Upper lobe of left lung (tissue), 6 donors: ENCODE data around the gene TRIM8. TPM values are rescaled to one million over a fixed set of nuclear protein-coding genes. Genes with fewer than 3 reads are reported as not detected.

Experiments
- ATAC-seq, 2 donors: fragments of 200-7000 bp; cut with Tn5 transposase; one replicate each; pipeline ENCODE4 v1.9.1; 2022; ENCODE audit warnings: mild to moderate bottlenecking in 2 of 2, moderate library complexity in 2 of 2; ENCODE audit not compliant: low FRiP score in 2 of 2
- DNase-seq, 2 donors: peaks; one replicate each; pipeline ENCODE4 v3.0.0-alpha.2; 2019 to 2020
- H3K27ac ChIP-seq, 4 donors: fragments of 200-600 bp; sonication (generic); one replicate each; pipeline ENCODE4 v1.5.1; 2016 to 2019
- H3K27me3 ChIP-seq, 4 donors: fragments of 200-600 bp; sonication (generic); one replicate each; pipeline ENCODE4 v1.5.1; 2017 to 2019
- H3K36me3 ChIP-seq, 4 donors: fragments of 200-600 bp; sonication (generic); one replicate each; pipeline ENCODE4 v1.5.1; 2016 to 2019
- H3K4me1 ChIP-seq, 4 donors: fragments of 200-600 bp; sonication (generic); one replicate each; pipeline ENCODE4 v1.5.1; 2018 to 2019
- H3K4me3 ChIP-seq, 4 donors: fragments of 200-600 bp; sonication (generic); one replicate each; pipeline ENCODE4 v1.5.1; 2017 to 2019; ENCODE audit warnings: mild to moderate bottlenecking in 2 of 4, moderate library complexity in 1 of 4
- H3K9me3 ChIP-seq, 4 donors: fragments of 200-600 bp; sonication (generic); one replicate each; pipeline ENCODE4 v1.5.1; 2018 to 2019
- CTCF ChIP-seq, 6 experiments: fragments of 450-650 bp in 4 of 6; fragments of 200-600 bp in 2 of 6; sonication (generic) in 2 of 6; IDR thresholded peaks; one replicate each; pipeline ENCODE4 v1.5.1; 2016 to 2019; ENCODE audit warnings: antibody characterized with exemption in 6 of 6
- EP300 ChIP-seq, 4 donors: sonication (generic); formaldehyde crosslinking; IDR thresholded peaks; one replicate each; pipeline ENCODE4 v1.5.1; 2017; ENCODE audit warnings: antibody characterized with exemption in 4 of 4, control low read depth in 2 of 4
- POLR2A ChIP-seq, 4 donors: fragments of 450-650 bp; IDR thresholded peaks; one replicate each; pipeline ENCODE4 v1.5.1; 2016 to 2017; ENCODE audit warnings: antibody characterized with exemption in 4 of 4, mild to moderate bottlenecking in 2 of 4
- POLR2AphosphoS5 ChIP-seq, 2 donors: sonication (generic); formaldehyde crosslinking; IDR thresholded peaks; one replicate each; pipeline ENCODE4 v1.5.1; 2017; ENCODE audit warnings: antibody characterized with exemption in 2 of 2
- WGBS, 2 donors: methylation state at CpG; one replicate each; pipeline ENCODE4 v1.1.5; 2017 to 2018; 5-methylcytosine and 5-hydroxymethylcytosine counted together
- total RNA-seq, 6 donors: library from RNA; depleted of rRNA in 4 of 6; stranded (reverse); fragments of >200 nt in 4 of 6; gene quantifications; one replicate each; pipeline versions ENCODE4 v1.1.0 to v1.2.1, GENCODE V29; 2016 to 2021
- donor health status: DM: no; HTN: no; CAD: no; lungs with moderate emphysema.
- donor health status: DM: no; HTN: yes; CAD: no; lungs with severe emphysema.

TRIM8 gene
- total RNA-seq, 6 donors from 2014 or later, result 162 to 279 (median 177) TPM

GRCh38 chr10:102701796-102702195 lies 57.5 kb downstream of the TRIM8 start:
- WGBS, 2 donors, result 96 to 100% methylated on average over 3 of the region's 3 CpGs
- Histone ChIP-seq H3K36me3 (peaks cover 0 to 20% (median 15%) of the 10 kb centered on the region in 4 donors), H3K27me3 (no peaks in the 10 kb centered on the region), H3K27ac (no peak overlapping the region), H3K4me3 (no peak overlapping the region), H3K4me1 (no peaks in the 10 kb centered on the region), H3K9me3 (no peaks in the 10 kb centered on the region)
- TF ChIP-seq CTCF (IDR thresholded peaks at IDR 0.05) (no peak), POLR2A (IDR thresholded peaks at IDR 0.05) (no peak), EP300 (IDR thresholded peaks at IDR 0.05) (no peak), POLR2AphosphoS5 (IDR thresholded peaks at IDR 0.05) (no peak)
- DNase-seq, result no peak
- ATAC-seq, result no peak

- Histone ChIP-seq H3K36me3 (peaks cover 0 to 15% (median 13%) of the 10 kb centered on the region in 4 donors), H3K4me3 (no peak overlapping the region), H3K9me3 (no peaks in the 10 kb centered on the region), H3K27me3 (no peaks in the 10 kb centered on the region), H3K4me1 (no peaks in the 10 kb centered on the region), H3K27ac (no peak overlapping the region)
- 83 to 90% methylated on average over 2 of the region's 2 CpGs for WGBS, 2 donors
- DNase-seq (no peak), ATAC-seq (no peak)
- no peak for TF ChIP-seq EP300 (IDR thresholded peaks at IDR 0.05)
- no peak for TF ChIP-seq POLR2AphosphoS5 (IDR thresholded peaks at IDR 0.05)
- TF ChIP-seq CTCF (IDR thresholded peaks at IDR 0.05), result no peak
- no peak for TF ChIP-seq POLR2A (IDR thresholded peaks at IDR 0.05)
These were observed 58.5 kb downstream of the TRIM8 start for GRCh38 chr10:102702742-102703141.

- Histone ChIP-seq H3K27ac (no peak overlapping the region), H3K36me3 (peaks cover 0 to 3% (median 0%) of the 10 kb centered on the region in 4 donors), H3K4me3 (no peak overlapping the region), H3K9me3 (no peaks in the 10 kb centered on the region), H3K27me3 (no peaks in the 10 kb centered on the region), H3K4me1 (no peaks in the 10 kb centered on the region)
- DNase-seq (no peak), ATAC-seq (no peak)
- 80 to 83% methylated on average over 6 of the region's 6 CpGs for WGBS, 2 donors
- no peak for TF ChIP-seq POLR2A (IDR thresholded peaks at IDR 0.05)
- no peak for TF ChIP-seq EP300 (IDR thresholded peaks at IDR 0.05)
- no peak for TF ChIP-seq POLR2AphosphoS5 (IDR thresholded peaks at IDR 0.05)
- no peak for TF ChIP-seq CTCF (IDR thresholded peaks at IDR 0.05)
These were observed 60.6 kb downstream of the TRIM8 start for GRCh38 chr10:102704915-102705314.

GRCh38 chr10:102705531-102705930 lies 61.3 kb downstream of the TRIM8 start:
- DNase-seq (no peak), ATAC-seq (no peak)
- WGBS, 2 donors, result 55 to 65% methylated on average over 2 of the region's 2 CpGs
- no peaks in the 10 kb centered on the region for H3K4me1 ChIP-seq
- no peaks in the 10 kb centered on the region for H3K9me3 ChIP-seq
- H3K4me3 ChIP-seq, result no peak overlapping the region
- peaks cover 0 to 3% (median 0%) of the 10 kb centered on the region in 4 donors for H3K36me3 ChIP-seq
- H3K27me3 ChIP-seq, result no peaks in the 10 kb centered on the region
- TF ChIP-seq POLR2A (IDR thresholded peaks at IDR 0.05) (no peak), POLR2AphosphoS5 (IDR thresholded peaks at IDR 0.05) (no peak), EP300 (IDR thresholded peaks at IDR 0.05) (no peak), CTCF (IDR thresholded peaks at IDR 0.05) (no peak)
- H3K27ac ChIP-seq, result no peak overlapping the region

Other genes starting within 250 kb of the TRIM8 start
- gene NFKB2, start 248.8 kb upstream of the TRIM8 start, total RNA-seq, result 10 to 100 TPM; 31.2 to 67.6 (median 41.2) TPM
- gene PSD, start 225.7 kb upstream of the TRIM8 start, total RNA-seq, result 10 to 100 TPM in 2 of 6 donors, 1 to 10 TPM in 4; 1.1 to 28.3 (median 3.5) TPM
- gene FBXL15, start 223.6 kb upstream of the TRIM8 start, total RNA-seq, result 10 to 100 TPM; 18.5 to 70.2 (median 26.8) TPM
- 10 to 100 TPM; 33.1 to 67.1 (median 46.5) TPM for gene CUEDC2, start 211.9 kb upstream of the TRIM8 start, total RNA-seq
- 10 to 100 TPM in 5 of 6 donors, 1 to 10 TPM in 1; 5.9 to 27.5 (median 15.1) TPM for gene C10orf95, start 192.9 kb upstream of the TRIM8 start, total RNA-seq
- gene ACTR1A, start 141.8 kb upstream of the TRIM8 start, total RNA-seq, result 100 to 1,000 TPM in 2 of 6 donors, 10 to 100 TPM in 4; 54.5 to 126 (median 93.2) TPM
- gene SUFU, start 140.5 kb upstream of the TRIM8 start, total RNA-seq, result 10 to 100 TPM in 5 of 6 donors, 1 to 10 TPM in 1; 4.1 to 15.7 (median 11.9) TPM
- 1 to 10 TPM; 4.6 to 7.9 (median 6.4) TPM for gene ARL3, start 69.9 kb downstream of the TRIM8 start, total RNA-seq
- gene SFXN2, start 70.2 kb downstream of the TRIM8 start, total RNA-seq, result 10 to 100 TPM in 2 of 6 donors, 1 to 10 TPM in 4; 3.9 to 28.3 (median 8.0) TPM
- 10 to 100 TPM; 41.7 to 76.6 (median 54.7) TPM for gene WBP1L, start 99.5 kb downstream of the TRIM8 start, total RNA-seq
- gene CYP17A1, start 192.9 kb downstream of the TRIM8 start, total RNA-seq, result 1 to 10 TPM in 5 of 6 donors, not detected in 1; 1.2 to 6.3 (median 2.1) TPM
- 10 to 100 TPM; 10.5 to 43.4 (median 23.0) TPM for gene BORCS7, start 209.8 kb downstream of the TRIM8 start, total RNA-seq
- 1 to 10 TPM; 1.7 to 4.9 (median 2.3) TPM for gene AS3MT, start 225.0 kb downstream of the TRIM8 start, total RNA-seq